ENCODE data around the gene INTS11.

The INTS11 gene

DNA sequence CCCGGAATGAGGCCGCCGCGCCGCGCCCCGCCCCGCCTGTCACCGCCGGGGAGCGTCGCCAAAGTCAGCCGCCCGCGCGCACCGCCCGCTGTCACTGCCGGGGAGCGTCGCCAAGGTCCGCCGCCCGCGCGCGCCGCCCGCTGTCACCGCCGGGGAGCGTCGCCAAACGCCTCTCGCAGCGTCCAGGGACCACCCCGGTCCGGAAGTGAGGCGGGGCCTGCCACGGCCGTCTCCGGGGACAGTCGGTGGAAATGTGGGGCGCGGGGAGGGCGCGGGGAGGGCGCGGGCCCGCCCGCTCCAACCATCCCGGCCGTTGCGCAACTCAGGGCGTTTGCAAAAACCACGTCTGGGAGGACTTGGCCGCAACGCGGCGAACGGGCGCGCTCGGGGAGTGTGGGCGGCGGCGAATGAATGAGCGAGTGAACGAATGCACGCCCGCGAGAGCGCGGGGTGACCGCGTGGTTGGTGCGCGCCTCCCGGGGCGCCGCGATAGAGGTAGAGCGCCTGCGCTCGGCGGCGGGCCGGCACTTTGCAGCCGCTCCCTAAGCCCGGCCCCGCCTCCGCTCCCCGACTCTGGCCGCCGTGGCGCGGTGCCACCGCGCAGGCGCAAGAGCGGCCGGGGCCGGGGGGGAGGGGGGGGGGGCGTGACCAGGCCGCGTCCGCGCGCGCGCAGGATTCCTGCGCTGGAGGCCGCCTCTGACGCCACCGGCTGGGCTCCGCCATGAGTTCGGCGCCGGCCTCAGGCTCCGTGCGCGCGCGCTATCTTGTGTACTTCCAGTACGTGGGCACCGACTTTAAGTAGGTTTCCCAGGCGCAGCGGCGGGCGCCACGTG lies 16.3 kb downstream of the INTS11 start, which contains the start of the genes ACAP3 and PUSL1:
Gene ACAP3 (minus strand): TSS at position 8 of the 833 bp plus-strand sequence. CDS start 115 bp downstream, outside the sequence.
Gene PUSL1 (plus strand): TSS at position 675 of the 833 bp plus-strand sequence. CDS start 47 bp downstream, at position 722.
- DNase-seq (ENCODE audit: extremely low read depth, insufficient read length), result peak; percentile 96
- no peaks in the 10 kb centered on the region for H3K27me3 ChIP-seq (replicated peaks; ENCODE audit: control insufficient read depth, insufficient read depth, low read length)
- TF ChIP-seq, protein P1, sequence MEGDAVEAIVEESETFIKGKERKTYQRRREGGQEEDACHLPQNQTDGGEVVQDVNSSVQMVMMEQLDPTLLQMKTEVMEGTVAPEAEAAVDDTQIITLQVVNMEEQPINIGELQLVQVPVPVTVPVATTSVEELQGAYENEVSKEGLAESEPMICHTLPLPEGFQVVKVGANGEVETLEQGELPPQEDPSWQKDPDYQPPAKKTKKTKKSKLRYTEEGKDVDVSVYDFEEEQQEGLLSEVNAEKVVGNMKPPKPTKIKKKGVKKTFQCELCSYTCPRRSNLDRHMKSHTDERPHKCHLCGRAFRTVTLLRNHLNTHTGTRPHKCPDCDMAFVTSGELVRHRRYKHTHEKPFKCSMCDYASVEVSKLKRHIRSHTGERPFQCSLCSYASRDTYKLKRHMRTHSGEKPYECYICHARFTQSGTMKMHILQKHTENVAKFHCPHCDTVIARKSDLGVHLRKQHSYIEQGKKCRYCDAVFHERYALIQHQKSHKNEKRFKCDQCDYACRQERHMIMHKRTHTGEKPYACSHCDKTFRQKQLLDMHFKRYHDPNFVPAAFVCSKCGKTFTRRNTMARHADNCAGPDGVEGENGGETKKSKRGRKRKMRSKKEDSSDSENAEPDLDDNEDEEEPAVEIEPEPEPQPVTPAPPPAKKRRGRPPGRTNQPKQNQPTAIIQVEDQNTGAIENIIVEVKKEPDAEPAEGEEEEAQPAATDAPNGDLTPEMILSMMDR (IDR thresholded peaks at IDR 0.05; ENCODE audit: insufficient read depth, low read length, poor library complexity, severe bottlenecking), result no peak
- peak within 1 kb of the TSS; percentile 87 for H3K4me3 ChIP-seq (replicated peaks; ENCODE audit: low read depth, low read length)
- peaks cover 18% of the 10 kb centered on the region for H3K36me3 ChIP-seq (ENCODE audit: control insufficient read depth, insufficient read depth, low read length)

DNA sequence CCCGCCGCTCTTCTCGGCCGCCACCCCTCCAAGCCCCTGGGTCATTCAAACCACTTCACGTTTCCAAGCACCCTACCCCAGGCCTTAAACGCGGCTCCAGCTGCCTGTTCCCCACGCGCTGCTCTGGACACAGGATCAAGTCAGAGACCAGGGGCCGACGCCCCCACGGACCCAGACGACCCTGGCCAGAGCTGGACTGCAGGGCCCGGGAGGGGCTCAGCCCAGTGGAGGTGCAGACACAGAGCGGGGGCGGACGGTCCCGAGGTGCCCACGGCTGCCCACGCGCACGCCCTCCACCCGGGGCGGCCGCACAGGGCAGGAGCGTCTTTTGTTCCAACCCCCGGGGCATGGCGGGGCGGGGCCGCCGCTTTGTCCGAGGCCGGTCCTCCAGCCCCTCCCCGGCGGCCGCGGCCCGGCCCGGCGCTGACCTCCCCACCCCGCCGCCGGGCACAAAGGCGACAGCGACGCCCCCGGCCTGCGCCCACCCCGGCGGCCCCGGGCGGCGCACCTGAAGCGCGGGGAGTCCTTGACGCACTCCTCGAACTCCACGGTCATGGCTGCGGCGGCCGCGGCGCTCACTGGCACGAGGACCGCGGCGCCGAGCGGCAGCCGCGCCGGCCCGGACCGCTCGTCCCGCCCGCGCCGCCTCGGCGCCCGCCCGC lies 17.1 kb downstream of the INTS11 start:
- Histone ChIP-seq H3K27me3 (replicated peaks; ENCODE audit: control insufficient read depth, insufficient read depth, low read length) (no peaks in the 10 kb centered on the region), H3K4me3 (replicated peaks; ENCODE audit: low read depth, low read length) (peak overlapping the region; percentile 84), H3K36me3 (ENCODE audit: control insufficient read depth, insufficient read depth, low read length) (peaks cover 11% of the 10 kb centered on the region)
- no peak for DNase-seq (ENCODE audit: extremely low read depth, insufficient read length)
- TF ChIP-seq, protein P1 (IDR thresholded peaks at IDR 0.05; ENCODE audit: insufficient read depth, low read length, poor library complexity, severe bottlenecking), result no peak

DNA sequence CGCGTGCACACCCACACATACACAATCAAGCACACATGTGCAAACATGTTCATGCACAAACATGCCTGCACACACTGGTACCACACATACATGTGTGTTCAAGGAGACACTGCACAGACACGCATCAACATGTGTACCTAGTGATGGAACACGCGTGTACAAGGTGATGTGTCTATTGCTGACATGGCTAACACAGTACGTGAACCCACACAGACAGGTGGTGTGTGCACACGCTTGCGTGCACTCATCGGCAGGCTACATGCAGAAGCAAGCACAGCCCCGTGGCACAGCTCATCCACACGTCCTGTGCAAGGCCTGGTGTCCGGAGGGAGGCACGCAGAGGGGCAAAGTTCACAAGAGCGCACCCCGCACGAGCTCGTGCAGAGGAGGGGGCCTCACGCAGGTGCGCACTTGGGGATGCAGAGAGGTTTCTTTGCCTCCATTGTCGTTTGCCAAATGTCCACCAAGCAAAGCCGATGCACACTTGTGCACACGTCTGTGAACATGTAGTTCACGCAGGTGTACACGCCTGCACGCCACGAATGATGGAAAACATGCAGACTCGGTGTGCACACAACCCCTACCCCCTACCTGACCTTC lies 17.7 kb downstream of the INTS11 start:
- TF ChIP-seq, protein P1 (IDR thresholded peaks at IDR 0.05; ENCODE audit: insufficient read depth, low read length, poor library complexity, severe bottlenecking), result no peak
- H3K27me3 ChIP-seq (replicated peaks; ENCODE audit: control insufficient read depth, insufficient read depth, low read length), result no peaks in the 10 kb centered on the region
- DNase-seq (ENCODE audit: extremely low read depth, insufficient read length), result no peak
- H3K36me3 ChIP-seq (ENCODE audit: control insufficient read depth, insufficient read depth, low read length), result peaks cover 9% of the 10 kb centered on the region
- peak overlapping the region; percentile 84 for H3K4me3 ChIP-seq (replicated peaks; ENCODE audit: low read depth, low read length)

DNA sequence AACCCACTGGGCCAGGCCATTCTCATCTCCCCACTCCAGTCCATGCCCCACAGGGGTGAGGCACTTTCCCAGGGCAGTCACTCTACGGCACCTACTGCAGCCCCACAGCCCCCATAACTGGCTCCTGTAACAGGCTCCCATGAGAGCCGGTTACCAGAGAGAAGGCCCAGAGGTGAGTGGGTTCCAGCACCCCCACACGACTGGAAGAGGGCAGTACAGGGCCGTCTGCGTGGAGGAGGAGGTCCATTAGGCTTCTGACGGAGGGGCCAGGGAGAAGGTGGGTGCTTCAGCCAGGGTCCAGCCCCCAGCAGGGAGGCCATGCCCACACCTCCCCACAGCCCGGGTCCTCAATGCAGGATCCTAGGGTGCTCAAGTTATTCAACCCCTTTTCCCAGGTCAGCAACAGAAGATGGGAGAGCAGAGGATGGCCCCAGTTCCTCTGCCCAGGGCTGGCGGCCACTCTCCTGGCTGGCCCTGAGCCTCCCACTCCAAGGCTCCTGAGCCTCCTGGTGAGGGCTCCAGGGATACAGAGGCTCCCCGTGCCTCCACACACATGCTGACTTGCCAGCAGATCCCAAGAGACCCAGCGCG lies 18.3 kb downstream of the INTS11 start:
- DNase-seq (ENCODE audit: extremely low read depth, insufficient read length), result no peak
- Histone ChIP-seq H3K36me3 (ENCODE audit: control insufficient read depth, insufficient read depth, low read length) (peaks cover 5% of the 10 kb centered on the region), H3K27me3 (replicated peaks; ENCODE audit: control insufficient read depth, insufficient read depth, low read length) (no peaks in the 10 kb centered on the region), H3K4me3 (replicated peaks; ENCODE audit: low read depth, low read length) (peak overlapping the region; percentile 84)
- TF ChIP-seq, protein P1 (IDR thresholded peaks at IDR 0.05; ENCODE audit: insufficient read depth, low read length, poor library complexity, severe bottlenecking), result peak; percentile 34

DNA sequence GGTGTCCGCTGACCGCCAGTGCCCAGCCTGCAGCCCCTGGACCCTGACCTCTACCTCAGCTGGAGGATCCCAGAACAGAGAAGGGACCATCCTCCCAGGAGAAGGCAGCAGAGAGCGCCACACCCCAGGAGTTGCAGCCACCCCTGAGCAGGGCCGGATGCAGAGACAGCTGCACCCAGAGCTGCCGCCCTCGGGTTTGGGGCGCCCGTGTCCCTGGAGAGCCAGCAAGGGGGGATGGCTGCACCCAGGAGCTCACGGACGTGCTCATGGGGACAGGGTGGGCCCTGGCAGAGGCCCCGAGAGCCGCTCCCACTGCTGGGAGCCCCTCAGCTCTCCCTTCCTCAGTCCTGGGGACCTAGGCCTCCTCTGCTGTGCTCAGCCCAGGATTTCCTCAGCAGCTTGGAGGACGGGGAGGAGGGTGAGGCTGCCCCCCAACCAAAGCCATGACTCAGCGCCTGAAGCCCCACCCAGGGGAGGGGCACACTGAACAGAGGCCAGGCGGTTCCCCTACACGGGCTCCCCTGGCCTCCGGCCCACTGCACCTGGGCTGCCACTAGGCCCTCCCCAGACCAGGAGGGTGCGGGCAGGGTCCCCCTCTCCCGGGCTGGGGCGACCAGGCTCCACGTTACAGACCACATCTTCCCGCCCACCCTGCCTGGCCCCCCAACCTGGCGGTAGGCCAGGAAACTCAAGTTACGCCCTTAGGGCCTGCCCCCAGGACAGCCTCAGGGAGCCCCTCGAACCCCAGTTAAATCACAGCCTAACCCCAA lies 19.0 kb downstream of the INTS11 start:
- TF ChIP-seq, protein P1 (IDR thresholded peaks at IDR 0.05; ENCODE audit: insufficient read depth, low read length, poor library complexity, severe bottlenecking), result peak; percentile 31
- H3K4me3 ChIP-seq (replicated peaks; ENCODE audit: low read depth, low read length), result peak overlapping the region; percentile 84
- DNase-seq (ENCODE audit: extremely low read depth, insufficient read length), result peak; percentile 84
- no peaks in the 10 kb centered on the region for H3K27me3 ChIP-seq (replicated peaks; ENCODE audit: control insufficient read depth, insufficient read depth, low read length)
- peaks cover 3% of the 10 kb centered on the region for H3K36me3 ChIP-seq (ENCODE audit: control insufficient read depth, insufficient read depth, low read length)
